ENCODE results near the gene FAM174C.
A peak's percentile ranks its signal among the peaks of the same experiment; 100 is the strongest.
"Not testable (repeated sequence)": the region's sequence is repeated elsewhere in the genome, so short reads cannot be mapped to it uniquely, and the experiment has no call there.

The FAM174C gene

GRCh38 chr19:1243768-1244692 is 31.3 kb upstream of the FAM174C start:
- TF ChIP-seq CTCF (IDR thresholded peaks at IDR 0.05; ENCODE audit: low read depth, low read length, missing control alignments): peak; percentile 97
- no peak for DNase-seq (ENCODE audit: low read depth)
- H3K4me3 ChIP-seq (ENCODE audit: low read depth, low read length): peak overlapping the region; percentile 40

- H3K4me3 ChIP-seq (ENCODE audit: low read depth, low read length): peak overlapping the region; percentile 40
- no peak for TF ChIP-seq CTCF (IDR thresholded peaks at IDR 0.05; ENCODE audit: low read depth, low read length, missing control alignments)
- no peak for DNase-seq (ENCODE audit: low read depth)
Observed at GRCh38 chr19:1244693-1245451, 30.5 kb upstream of the FAM174C start.

GRCh38 chr19:1245494-1246264 is 29.7 kb upstream of the FAM174C start:
- no peak overlapping the region for H3K4me3 ChIP-seq (ENCODE audit: low read depth, low read length)
- no peak for TF ChIP-seq CTCF (IDR thresholded peaks at IDR 0.05; ENCODE audit: low read depth, low read length, missing control alignments)
- no peak for DNase-seq (ENCODE audit: low read depth)

GRCh38 chr19:1246265-1247087 is 28.9 kb upstream of the FAM174C start:
- not testable (repeated sequence) for DNase-seq (ENCODE audit: low read depth); H3K4me3 ChIP-seq (ENCODE audit: low read depth, low read length)

GRCh38 chr19:1247748-1248138 is 27.6 kb upstream of the FAM174C start:
- DNase-seq (ENCODE audit: low read depth): no peak
- H3K4me3 ChIP-seq (ENCODE audit: low read depth, low read length): peak overlapping the region; percentile 75; the same call in 1 of the 2 replicates
- TF ChIP-seq CTCF (IDR thresholded peaks at IDR 0.05; ENCODE audit: low read depth, low read length, missing control alignments): no peak

- H3K4me3 ChIP-seq (ENCODE audit: low read depth, low read length): peak within 1 kb of the TSS; percentile 75
- DNase-seq (ENCODE audit: low read depth): no peak
- peak; percentile 51 for TF ChIP-seq CTCF (IDR thresholded peaks at IDR 0.05; ENCODE audit: low read depth, low read length, missing control alignments)
Observed at GRCh38 chr19:1248139-1248785, 27.1 kb upstream of the FAM174C start, which contains the start of gene MIDN. Gene MIDN, plus strand, starts transcription at chr19:1248583. Its CDS starts 1,714 bp downstream, at chr19:1250297.

Measured in GM12864 (cell line).